GM12878 (cell line): ENCODE results near the gene TMX4. TPM values are rescaled to one million over a fixed set of nuclear protein-coding genes. Genes with fewer than 3 reads are reported as not detected.

Experiments
- ATAC-seq: fragments of 200-7000 bp; cut with Tn5 transposase; 3 replicates; pipeline ENCODE4 v1.9.1; 2020; ENCODE audit warnings: mild to moderate bottlenecking, moderate library complexity
- BruUV-seq: library from RNA; stranded (reverse); fragments of 400-500 nt; replicated peaks from 2 replicates; lab custom pipeline; 2021; lab: Mats Ljungman, UMichigan
- CTCF ChIA-PET: fragments of 300-600 bp; sonication (Branson Sonifier 250); formaldehyde crosslinking; extraction: SDS; loops from one replicate; lab custom pipeline; 2021; ENCODE audit warnings: inconsistent platforms; lab: Yijun Ruan, JAX
- POLR2A ChIA-PET: fragments of 350-600 bp; formaldehyde crosslinking; extraction: SDS; loops from one replicate; lab custom pipeline; 2021; ENCODE audit warnings: inconsistent platforms; lab: Charles Lee
- RAD21 ChIA-PET: fragments of 300-600 bp; sonication (Branson Sonifier 250); formaldehyde crosslinking; loops from one replicate; lab custom pipeline; 2023; ENCODE audit warnings: antibody characterized with exemption; ENCODE audit not compliant: unreplicated experiment; lab: Charles Lee
- SMC1A ChIA-PET: fragments of 300-600 bp; sonication (Branson Sonifier 250); formaldehyde crosslinking; loops from one replicate; lab custom pipeline; 2023; ENCODE audit not compliant: unreplicated experiment, uncharacterized antibody; lab: Charles Lee
- DNase-seq: peaks from one replicate; pipeline ENCODE4 v3.0.0-alpha.2; 2011; ENCODE audit warnings: low read depth, low spot score
- FAIRE-seq: peaks from 3 replicates; lab custom pipeline; 2011; peaks lifted over from hg19 to GRCh38; lab: Jason Lieb, UNC
- H2AFZ ChIP-seq: 2 replicates; pipeline ENCODE4 v1.6.0; 2011; ENCODE audit warnings: low read depth, low read length, control low read depth; ENCODE audit not compliant: control insufficient read depth
- H3K27ac ChIP-seq: 2 replicates; pipeline ENCODE4 v1.5.1; 2011; ENCODE audit warnings: control low read depth; ENCODE audit not compliant: control insufficient read depth, insufficient read depth
- H3K27me3 ChIP-seq, 2 experiments: replicated peaks in 1 of 2; 2 replicates each; pipeline versions ENCODE4 v1.6.0 to v1.6.1; 2011; ENCODE audit warnings: low read length in 1 of 2; ENCODE audit not compliant: control insufficient read depth in 2 of 2, insufficient read depth in 2 of 2
- H3K36me3 ChIP-seq, 2 experiments: 2 replicates each; pipeline ENCODE4 v1.5.1; 2011; ENCODE audit warnings: low read length in 1 of 2; ENCODE audit not compliant: control insufficient read depth in 2 of 2, insufficient read depth in 2 of 2
- H3K4me1 ChIP-seq: 2 replicates; pipeline ENCODE4 v1.6.1; 2011; ENCODE audit warnings: mild to moderate bottlenecking, low read length, moderate library complexity, mixed read lengths; ENCODE audit not compliant: control insufficient read depth, insufficient read depth
- H3K4me2 ChIP-seq: 2 replicates; pipeline ENCODE4 v1.6.0; 2011; ENCODE audit warnings: control low read depth; ENCODE audit not compliant: control insufficient read depth, insufficient read depth
- H3K4me3 ChIP-seq: fragments of 200-600 bp; sonication (generic); 2 replicates; pipeline ENCODE4 v1.5.1; 2016
- H3K79me2 ChIP-seq: 2 replicates; pipeline ENCODE4 v1.6.0; 2011; ENCODE audit warnings: low read length; ENCODE audit not compliant: control insufficient read depth, insufficient read depth
- H3K9ac ChIP-seq: 2 replicates; pipeline ENCODE4 v1.8.0; 2011; ENCODE audit warnings: low read length, control low read depth, mixed read lengths; ENCODE audit not compliant: control insufficient read depth, insufficient read depth
- H3K9me3 ChIP-seq: replicated peaks from 3 replicates; pipeline ENCODE4 v1.5.1; 2011; ENCODE audit warnings: mild to moderate bottlenecking, low read length; ENCODE audit not compliant: control insufficient read depth, insufficient read depth
- H4K20me1 ChIP-seq: 2 replicates; pipeline ENCODE4 v1.6.0; 2011; ENCODE audit not compliant: control insufficient read depth, insufficient read depth
- ATF2 ChIP-seq: IDR thresholded peaks from 2 replicates; pipeline ENCODE4 v1.6.1; 2012; ENCODE audit warnings: low read length, inconsistent platforms
- ATF3 ChIP-seq: IDR thresholded peaks from 2 replicates; pipeline ENCODE4 v1.6.1; 2011; ENCODE audit warnings: low read depth, mild to moderate bottlenecking, low read length, moderate library complexity, borderline replicate concordance; ENCODE audit errors: extremely low read depth
- HCFC1 ChIP-seq: fragments of 150-350 bp; IDR thresholded peaks from 2 replicates; pipeline ENCODE4 v1.6.1; 2014; ENCODE audit warnings: low read length
- MTA2 ChIP-seq: fragments of 450-650 bp; IDR thresholded peaks from 2 replicates; pipeline ENCODE4 v1.6.1; 2016; ENCODE audit warnings: low read depth, mild to moderate bottlenecking, moderate library complexity
- MYC ChIP-seq: IDR thresholded peaks from 2 replicates; pipeline ENCODE4 v1.6.1; 2011; ENCODE audit warnings: mild to moderate bottlenecking, low read length, moderate library complexity, inconsistent platforms; ENCODE audit not compliant: insufficient read depth, insufficient replicate concordance, insufficient read length, severe bottlenecking
- NRF1 ChIP-seq: conservative IDR thresholded peaks from 2 replicates; pipeline ENCODE4 v1.6.1; 2011; ENCODE audit warnings: mild to moderate bottlenecking, low read depth, low read length, improper control_type of control experiment
- RELB ChIP-seq: fragments of 450-650 bp; IDR thresholded peaks from 2 replicates; pipeline ENCODE4 v1.6.1; 2017; ENCODE audit warnings: low read depth, mild to moderate bottlenecking, moderate library complexity
- SIX5 ChIP-seq: IDR thresholded peaks from 2 replicates; pipeline ENCODE4 v1.6.1; 2011; ENCODE audit warnings: mild to moderate bottlenecking, low read depth, low read length, moderate library complexity; ENCODE audit not compliant: severe bottlenecking
- SKIL ChIP-seq: fragments of 450-650 bp; IDR thresholded peaks from 2 replicates; pipeline ENCODE4 v1.6.1; 2017; ENCODE audit warnings: mild to moderate bottlenecking, low read depth, inconsistent platforms; ENCODE audit not compliant: poor library complexity, severe bottlenecking
- SUPT20H ChIP-seq: IDR thresholded peaks from 2 replicates; pipeline ENCODE4 v1.6.1; 2011; ENCODE audit warnings: low read depth, mild to moderate bottlenecking, low read length, moderate library complexity, borderline replicate concordance; ENCODE audit not compliant: control insufficient read depth
- YBX1 ChIP-seq: fragments of 450-650 bp; IDR thresholded peaks from 2 replicates; pipeline ENCODE4 v1.6.1; 2016; ENCODE audit warnings: antibody characterized with exemption
- ZNF687 ChIP-seq: fragments of 450-650 bp; IDR thresholded peaks from 2 replicates; pipeline ENCODE4 v1.6.1; 2017; ENCODE audit warnings: mild to moderate bottlenecking, moderate library complexity
- WGBS: methylation state at CpG from one replicate; pipeline ENCODE4 v1.1.6; 2016; ENCODE audit warnings: low lambda C conversion rate; ENCODE audit not compliant: insufficient replicate concordance, insufficient coverage; ENCODE audit errors: missing lambda C conversion rate; 5-methylcytosine and 5-hydroxymethylcytosine counted together
- in situ Hi-C: fragments of 300-500 bp; cut with MboI; formaldehyde crosslinking; loops from 9 replicates; pipeline ENCODE4 v1.14.3; 2018; ENCODE audit warnings: mixed read lengths
- intact Hi-C: fragments of 100-400 bp; cut with micrococcal nuclease; formaldehyde crosslinking; loops from one replicate; pipeline ENCODE4 v1.14.2; 2022; ENCODE audit not compliant: unreplicated experiment
- polyA plus RNA-seq, 11 experiments: library from polyadenylated mRNA; depleted of rRNA in 4 of 11; unstranded in 6 of 11; stranded (reverse) in 5 of 11; fragments of >200 nt; fragmentation: Nextera tagmentation in 4 of 11; fragmentation: Illumina TruSeq in 1 of 11; extraction: Ambion mirVana in 4 of 11; extraction: Trizol in 1 of 11; gene quantifications; 1 replicate in 1 of 11; 2 replicates in 10 of 11; pipeline versions ENCODE4 v1.2.1 to v1.2.3, GENCODE V29; 2011 to 2016; ENCODE audit warnings: inconsistent platforms in 2 of 11, missing spikeins in 2 of 11, low read depth in 1 of 11
- total RNA-seq, 4 experiments: library from RNA; depleted of rRNA in 3 of 4; stranded (reverse); fragments of >200 nt in 3 of 4; fragmentation: Illumina TruSeq in 1 of 4; extraction: Trizol in 1 of 4; gene quantifications; 2 replicates each; pipeline versions ENCODE4 v1.2.1 to v1.2.3, GENCODE V29; 2013 to 2021

Gene TMX4
- total and polyA plus RNA-seq, 10 of the 15 experiments (the other 5 are each of a cell fraction or from before 2014, with no cell fraction given) = 3.9 to 19.9 (median 11.1) TPM

- no peak overlapping the region for H3K9ac ChIP-seq
- ATAC-seq (no peak), FAIRE-seq (peak; percentile 18), DNase-seq (no peak)
- H3K4me1 ChIP-seq = no peaks in the 10 kb centered on the region
- no peak for TF ChIP-seq ATF2
- no peak for TF ChIP-seq NRF1
- no peak for TF ChIP-seq MYC
- TF ChIP-seq ATF3 = no peak
- TF ChIP-seq SIX5 = no peak
- TF ChIP-seq YBX1 = no peak
- TF ChIP-seq SKIL = no peak
- TF ChIP-seq MTA2 = no peak
- no peak for TF ChIP-seq HCFC1
- TF ChIP-seq RELB = no peak
- TF ChIP-seq SUPT20H = no peak
- no peak for TF ChIP-seq ZNF687
- H3K9me3 ChIP-seq = no peaks in the 10 kb centered on the region
- no peaks in the 10 kb centered on the region for H4K20me1 ChIP-seq
- no peak overlapping the region for H2AFZ ChIP-seq
- CTCF ChIA-PET = interaction anchor here (1.2 kb wide), 1 partner anchor 599 kb away, joined by 3 read pairs; no protein-coding TSS in a partner anchor
- intact Hi-C loops = no loop called here
- H3K4me3 ChIP-seq = no peak overlapping the region
- H3K27ac ChIP-seq = no peak overlapping the region
- SMC1A ChIA-PET = interaction anchor here (1.2 kb wide), 1 partner anchor 46 kb away, joined by 3 read pairs; no protein-coding TSS in a partner anchor
- H3K27me3 ChIP-seq = no peaks in the 10 kb centered on the region
- RAD21 ChIA-PET = interaction anchor here (0.6 kb wide), 1 partner anchor 68 kb away, joined by 3 read pairs; no protein-coding TSS in a partner anchor
- WGBS = 49% methylated on average over 4 of the region's 4 CpGs
- no peaks in the 10 kb centered on the region for H3K79me2 ChIP-seq
- H3K4me2 ChIP-seq = no peak overlapping the region
- in situ Hi-C loops = no loop called here
- H3K36me3 ChIP-seq = no peaks in the 10 kb centered on the region
- POLR2A ChIA-PET = no interaction called here
- no TSS peak for BruUV-seq
These were observed 44.7 kb downstream of the TMX4 start for GRCh38 chr20:7974785-7975435.
